Middle frontal gyrus (tissue), 1 donor: ENCODE measurements around the gene C16orf95.

Experiments
- DNase-seq: peaks from one replicate; pipeline ENCODE4 v3.0.0-alpha.2; 2015; ENCODE audit warnings: low spot score; ENCODE audit errors: extremely low spot score

Gene C16orf95

GRCh38 chr16:87254734-87255133, 62.5 kb downstream of the C16orf95 start:
- no peak for DNase-seq

- DNase-seq: no peak
Observed at GRCh38 chr16:87254296-87254695, 62.9 kb downstream of the C16orf95 start.

- DNase-seq: no peak
Observed at GRCh38 chr16:87253536-87253935, 63.7 kb downstream of the C16orf95 start.
